GM18505 (cell line): Measurements from ENCODE around the gene ZNF273.

Experiments used
- ATAC-seq: cut with Tn5 transposase; IDR thresholded peaks from one replicate; pipeline ENCODE4 v1.9.1; 2021; ENCODE audit not compliant: unreplicated experiment
- POLR2A ChIP-seq: IDR thresholded peaks from 4 replicates; pipeline ENCODE4 v1.6.1; 2011; ENCODE audit warnings: borderline replicate concordance; ENCODE audit not compliant: insufficient read depth, insufficient read length; ENCODE audit errors: extremely low read depth

Gene ZNF273

GRCh38 chr7:64873155-64873500 lies 29.9 kb upstream of the ZNF273 start:
- TF ChIP-seq POLR2A: no peak
- no peak for ATAC-seq

GRCh38 chr7:64873517-64873916 lies 29.6 kb upstream of the ZNF273 start:
- no peak for TF ChIP-seq POLR2A
- no peak for ATAC-seq

- ATAC-seq: no peak
- TF ChIP-seq POLR2A: no peak
Observed at GRCh38 chr7:64874114-64874513, 29.0 kb upstream of the ZNF273 start.

GRCh38 chr7:64874562-64875250 lies 28.4 kb upstream of the ZNF273 start:
- no peak for ATAC-seq
- TF ChIP-seq POLR2A: no peak

- ATAC-seq: no peak
- no peak for TF ChIP-seq POLR2A
Observed at GRCh38 chr7:64875258-64875657, 27.8 kb upstream of the ZNF273 start.

- TF ChIP-seq POLR2A: no peak
- no peak for ATAC-seq
Observed at GRCh38 chr7:64875658-64876406, 27.2 kb upstream of the ZNF273 start.

GRCh38 chr7:64876792-64877713 lies 26.0 kb upstream of the ZNF273 start:
- ATAC-seq: no peak
- TF ChIP-seq POLR2A: no peak

- no peak for TF ChIP-seq POLR2A
- ATAC-seq: no peak
Observed at GRCh38 chr7:64877714-64878610, 25.1 kb upstream of the ZNF273 start.

- TF ChIP-seq POLR2A: no peak
- ATAC-seq: no peak
Observed at GRCh38 chr7:64878684-64879083, 24.4 kb upstream of the ZNF273 start.

GRCh38 chr7:64879086-64879730 lies 23.9 kb upstream of the ZNF273 start:
- ATAC-seq: no peak
- TF ChIP-seq POLR2A: no peak

GRCh38 chr7:64879800-64880199 lies 23.3 kb upstream of the ZNF273 start:
- TF ChIP-seq POLR2A: no peak
- no peak for ATAC-seq
